ENCODE data around the gene EVX2.

Gene EVX2

DNA sequence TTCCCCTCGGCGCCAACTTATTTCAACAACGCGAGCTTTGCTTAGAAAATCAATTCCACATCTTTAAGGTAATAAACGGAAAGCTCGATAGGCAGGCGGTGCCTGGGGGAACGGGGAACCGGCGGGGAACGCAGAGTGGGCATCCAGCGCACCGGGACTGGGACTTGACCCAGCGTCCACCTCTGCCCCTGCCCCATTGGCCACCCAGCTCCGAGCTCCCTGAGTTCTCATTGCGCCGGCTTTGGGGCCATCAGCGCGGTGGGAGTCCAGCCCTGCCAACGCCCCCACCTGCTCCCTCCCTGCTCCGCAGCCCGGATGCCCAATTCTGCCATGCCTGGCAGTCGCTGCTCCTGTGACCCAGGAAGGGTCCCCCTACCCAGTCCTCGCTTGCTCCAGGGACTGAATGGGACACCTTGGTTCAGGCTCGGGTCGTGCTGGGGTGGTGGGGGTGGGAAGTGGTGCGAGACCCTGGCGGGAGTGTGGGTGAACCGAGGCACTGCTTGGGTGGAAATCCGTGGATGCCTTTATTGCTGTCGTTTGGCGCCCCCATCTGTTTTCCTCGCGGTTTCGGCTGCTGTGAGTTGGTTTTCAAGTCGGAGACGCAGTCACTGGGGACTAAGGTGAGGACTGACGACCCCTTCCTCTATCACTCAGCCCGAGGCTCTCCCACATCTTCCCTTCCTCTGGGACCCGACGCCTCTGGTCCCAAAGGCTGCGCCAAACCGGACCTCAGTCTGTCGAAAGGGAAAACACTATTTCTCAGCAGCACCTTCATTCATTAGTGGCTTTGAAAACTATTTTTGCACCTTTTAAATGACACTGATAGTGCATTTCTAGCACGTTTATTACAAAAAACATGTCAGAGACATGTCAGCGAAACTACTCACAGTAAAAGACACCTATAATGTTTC is 2.4 kb upstream of the EVX2 start:
- in situ Hi-C loops (cut with HindIII; ENCODE audit: low sequenced_read_pairs): no loop called here

- in situ Hi-C loops (cut with HindIII; ENCODE audit: low sequenced_read_pairs): no loop called here
These were observed 1.5 kb upstream of the EVX2 start for GRCh38 chr2:176085120-176085788.

GRCh38 chr2:176084611-176085119 is 903 bp upstream of the EVX2 start:
- in situ Hi-C loops (cut with HindIII; ENCODE audit: low sequenced_read_pairs): no loop called here

DNA sequence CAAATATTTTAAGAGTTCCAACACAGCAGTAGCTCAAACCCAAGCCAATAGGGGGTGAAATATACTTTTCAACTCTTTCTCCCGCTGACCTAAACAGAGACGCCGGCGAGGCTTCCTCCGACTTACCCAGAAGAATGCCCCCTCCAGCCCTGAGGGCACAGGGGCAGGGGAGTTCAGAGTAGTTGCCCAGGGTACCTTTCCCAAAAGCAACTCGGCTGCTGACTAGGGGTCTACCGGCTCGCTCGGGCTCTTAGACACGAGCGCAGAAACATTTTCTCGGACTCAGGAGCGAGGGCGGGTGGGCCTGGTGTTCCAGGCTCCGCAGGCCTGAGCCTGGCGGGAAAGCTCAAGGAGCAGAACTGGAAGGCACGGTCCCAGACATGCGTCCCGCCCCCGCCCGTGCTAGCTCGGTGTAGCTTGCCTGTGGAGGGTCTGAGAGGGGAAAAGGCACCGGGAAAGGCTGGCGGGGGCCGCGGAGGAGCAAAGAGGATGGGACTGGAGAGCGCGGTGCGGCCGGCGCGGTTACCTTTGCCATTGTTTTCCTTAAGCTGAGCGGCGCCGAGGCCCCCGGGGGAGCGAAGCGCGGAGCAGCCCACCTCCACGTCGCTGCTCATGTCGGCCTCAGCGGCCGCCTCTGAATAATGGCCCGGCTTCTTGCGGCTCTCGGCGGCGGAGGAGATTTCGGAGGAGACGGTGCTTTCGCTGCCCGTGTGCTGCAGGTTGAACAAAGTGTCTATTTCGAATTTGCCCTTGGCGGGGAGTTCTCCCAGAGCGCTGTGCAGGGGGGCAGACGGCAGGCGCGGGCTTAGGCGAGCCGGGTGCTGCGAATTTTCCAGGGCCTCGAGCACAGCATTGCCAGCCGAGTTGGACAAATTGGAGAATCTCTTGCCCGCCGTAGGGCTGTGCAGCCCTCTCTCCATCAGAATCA is 674 bp downstream of the EVX2 start:
- in situ Hi-C loops (cut with HindIII; ENCODE audit: low sequenced_read_pairs): no loop called here

DNA sequence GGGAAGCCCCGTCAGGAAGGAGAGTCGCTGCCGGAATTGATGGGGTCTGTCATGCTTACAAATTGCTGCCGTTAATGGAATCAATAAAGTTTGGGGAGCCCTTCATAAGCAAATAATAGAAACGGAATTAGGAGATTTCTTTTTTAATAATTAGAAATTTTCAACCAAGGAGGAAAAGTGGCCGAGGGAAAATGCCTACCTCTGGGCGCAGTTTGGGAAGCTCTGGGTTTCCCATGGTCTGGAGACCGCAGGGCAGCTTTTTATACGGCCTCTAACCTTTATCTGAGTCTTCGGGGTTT is 1.3 kb downstream of the EVX2 start:
- in situ Hi-C loops (cut with HindIII; ENCODE audit: low sequenced_read_pairs): no loop called here

- in situ Hi-C loops (cut with HindIII; ENCODE audit: low sequenced_read_pairs): no loop called here
These were observed 1.8 kb downstream of the EVX2 start for GRCh38 chr2:176081837-176082524.

GRCh38 chr2:176081376-176081836 is 2.4 kb downstream of the EVX2 start:
- in situ Hi-C loops (cut with HindIII; ENCODE audit: low sequenced_read_pairs): no loop called here

GRCh38 chr2:176080540-176081375 is 3.0 kb downstream of the EVX2 start:
- in situ Hi-C loops (cut with HindIII; ENCODE audit: low sequenced_read_pairs): no loop called here

DNA sequence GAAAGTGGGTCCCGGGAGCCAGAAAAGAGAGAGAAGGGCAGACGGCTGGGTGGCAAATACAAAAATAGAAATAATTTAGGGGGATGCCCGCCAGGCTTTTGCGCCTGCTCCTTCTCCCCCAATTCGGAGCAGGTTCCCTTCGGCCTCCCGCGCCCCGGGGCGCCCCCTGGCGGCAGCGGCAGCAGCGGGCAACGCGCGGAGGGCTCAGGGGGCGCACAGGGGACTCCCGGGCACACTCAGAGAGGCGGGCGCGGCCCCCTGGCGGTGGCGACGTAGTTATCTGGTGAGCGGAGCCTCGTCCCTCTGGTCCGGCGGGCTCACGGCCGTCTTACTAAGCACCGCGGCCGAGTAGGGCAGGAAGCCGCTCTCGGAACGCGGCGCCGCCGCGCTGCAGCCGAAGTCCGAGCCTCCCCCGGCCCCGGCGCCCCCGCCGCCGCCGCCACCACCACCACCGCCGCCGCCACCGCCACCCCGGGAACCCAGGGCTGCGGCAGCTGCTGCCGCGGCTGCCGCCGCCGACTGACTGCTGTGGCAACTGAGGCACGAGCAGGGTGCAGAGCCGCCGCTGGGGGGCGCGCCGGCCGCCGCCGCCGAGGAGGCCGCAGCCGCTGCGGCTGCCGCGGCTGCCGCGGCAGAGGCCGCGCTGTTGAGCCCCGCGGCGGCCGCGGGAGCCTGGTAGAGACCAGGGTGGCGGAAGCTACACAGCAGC is 3.8 kb downstream of the EVX2 start:
- in situ Hi-C loops (cut with HindIII; ENCODE audit: low sequenced_read_pairs): loop anchor here (10.0 kb wide), 2 partner anchors 225 to 385 kb away; no protein-coding TSS in a partner anchor

DNA sequence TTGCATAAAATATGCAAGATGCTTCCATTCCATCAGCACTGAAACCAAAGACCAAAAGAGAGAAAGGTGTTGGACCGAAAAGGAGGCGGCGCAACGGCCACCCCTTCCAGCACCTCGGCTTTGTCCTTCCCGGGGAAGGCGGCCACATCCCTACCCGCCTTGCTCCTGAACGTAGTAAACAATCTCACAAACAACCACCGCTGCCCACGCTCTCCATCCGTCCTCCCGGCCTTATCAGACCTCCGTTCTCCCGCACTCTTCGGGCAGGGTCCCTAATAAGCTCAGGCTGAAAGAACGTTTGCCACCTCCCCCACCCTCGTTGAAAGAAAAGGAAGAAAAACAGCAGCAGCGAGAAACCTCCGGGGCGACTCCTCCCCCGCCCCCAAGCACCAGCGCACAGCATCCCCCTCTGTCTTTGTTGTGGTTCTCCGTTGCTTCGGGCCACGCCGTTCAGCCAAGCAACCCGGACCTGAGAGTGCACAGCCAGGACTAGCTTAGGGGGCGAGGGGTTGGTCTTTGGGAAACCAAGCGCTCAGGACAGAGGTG is 4.4 kb downstream of the EVX2 start:
- in situ Hi-C loops (cut with HindIII; ENCODE audit: low sequenced_read_pairs): loop anchor here (10.0 kb wide), 2 partner anchors 225 to 385 kb away; no protein-coding TSS in a partner anchor

- in situ Hi-C loops (cut with HindIII; ENCODE audit: low sequenced_read_pairs): loop anchor here (10.0 kb wide), 2 partner anchors 224 to 384 kb away; no protein-coding TSS in a partner anchor
These were observed 5.0 kb downstream of the EVX2 start for GRCh38 chr2:176078541-176079284.

DNA sequence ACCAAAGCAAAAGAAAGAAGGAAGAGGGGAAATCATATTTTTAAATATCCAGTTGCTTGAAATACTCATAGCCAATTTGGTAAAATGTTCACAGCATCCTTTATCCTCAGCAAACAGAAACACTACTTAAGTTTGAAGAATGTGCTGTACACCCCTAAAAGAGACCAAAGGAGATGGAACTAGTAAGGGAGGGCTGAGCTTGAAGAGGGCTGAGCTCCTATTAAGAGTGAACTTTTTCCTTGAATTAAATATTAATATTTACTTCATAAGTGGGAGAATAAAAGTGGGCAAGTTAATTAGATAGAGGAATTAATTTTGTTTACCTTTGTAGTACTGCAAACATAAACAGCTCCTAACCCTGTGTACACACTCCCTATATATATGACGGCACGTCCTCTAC is 7.0 kb downstream of the EVX2 start:
- in situ Hi-C loops (cut with HindIII; ENCODE audit: low sequenced_read_pairs): loop anchor here (10.0 kb wide), 2 partner anchors 222 to 382 kb away; no protein-coding TSS in a partner anchor

- in situ Hi-C loops (cut with HindIII; ENCODE audit: low sequenced_read_pairs): loop anchor here (10.0 kb wide), 2 partner anchors 221 to 381 kb away; no protein-coding TSS in a partner anchor
These were observed 7.7 kb downstream of the EVX2 start for GRCh38 chr2:176076063-176076462.

GRCh38 chr2:176075481-176075880 is 8.3 kb downstream of the EVX2 start:
- in situ Hi-C loops (cut with HindIII; ENCODE audit: low sequenced_read_pairs): loop anchor here (10.0 kb wide), 2 partner anchors 221 to 381 kb away; no protein-coding TSS in a partner anchor

DNA sequence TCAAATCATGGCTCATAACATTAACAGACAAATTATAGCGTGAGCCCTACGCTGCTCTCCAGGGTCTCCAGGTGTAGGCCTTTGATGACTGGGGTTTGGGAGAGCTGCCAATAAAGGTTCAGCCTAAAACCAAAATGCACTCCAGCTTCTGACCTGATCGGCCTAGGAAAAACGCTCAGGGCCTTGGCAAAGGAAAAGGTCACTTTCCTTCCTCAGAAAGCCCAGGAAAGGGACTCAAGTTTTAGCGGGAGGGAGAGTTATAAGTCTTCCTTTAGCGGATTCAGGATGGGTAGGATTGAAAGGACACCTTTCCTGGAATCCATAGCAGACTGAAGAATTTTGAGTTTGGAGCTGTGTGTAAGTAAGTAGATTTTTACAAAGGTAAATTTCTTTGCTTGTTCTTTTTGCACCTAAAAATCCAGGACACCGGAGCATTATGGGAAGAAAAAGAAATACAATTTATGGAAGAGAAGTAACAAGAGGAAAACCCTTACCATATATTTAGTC is 8.8 kb downstream of the EVX2 start:
- in situ Hi-C loops (cut with HindIII; ENCODE audit: low sequenced_read_pairs): loop anchor here (10.0 kb wide), 2 partner anchors 220 to 380 kb away; no protein-coding TSS in a partner anchor

- in situ Hi-C loops (cut with HindIII; ENCODE audit: low sequenced_read_pairs): loop anchor here (10.0 kb wide), 2 partner anchors 218 to 378 kb away; no protein-coding TSS in a partner anchor
These were observed 10.5 kb downstream of the EVX2 start for GRCh38 chr2:176072951-176073904.
